ENCODE measurements around the gene OR51F1. TPM values are rescaled to one million over a fixed set of nuclear protein-coding genes. Genes with fewer than 3 reads are reported as not detected.
"Not testable (repeated sequence)": the region's sequence is repeated elsewhere in the genome, so short reads cannot be mapped to it uniquely, and the experiment has no call there.

OR51F1 gene, protein sequence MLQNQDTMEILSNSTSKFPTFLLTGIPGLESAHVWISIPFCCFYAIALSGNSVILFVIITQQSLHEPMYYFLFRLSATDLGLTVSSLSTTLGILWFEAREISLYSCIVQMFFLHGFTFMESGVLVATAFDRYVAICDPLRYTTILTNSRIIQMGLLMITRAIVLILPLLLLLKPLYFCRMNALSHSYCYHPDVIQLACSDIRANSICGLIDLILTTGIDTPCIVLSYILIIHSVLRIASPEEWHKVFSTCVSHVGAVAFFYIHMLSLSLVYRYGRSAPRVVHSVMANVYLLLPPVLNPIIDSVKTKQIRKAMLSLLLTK
- not detected for total RNA-seq
- not detected for polyA plus RNA-seq
- long read RNA-seq, donor 1 = 0 reads
- long read RNA-seq, donor 2 = 0 reads
- long read RNA-seq, donor 3 = 0 reads
- long read RNA-seq, donor 4 = 0 reads
- long read RNA-seq, donor 5 = 0 reads
- long read RNA-seq, donor 6 = 0 reads
- long read RNA-seq, donor 7 = 0 reads
- long read RNA-seq, donor 8 = 0 reads
- long read RNA-seq, donor 9 = 0 reads
- long read RNA-seq, donor 10 = 0 reads

DNA sequence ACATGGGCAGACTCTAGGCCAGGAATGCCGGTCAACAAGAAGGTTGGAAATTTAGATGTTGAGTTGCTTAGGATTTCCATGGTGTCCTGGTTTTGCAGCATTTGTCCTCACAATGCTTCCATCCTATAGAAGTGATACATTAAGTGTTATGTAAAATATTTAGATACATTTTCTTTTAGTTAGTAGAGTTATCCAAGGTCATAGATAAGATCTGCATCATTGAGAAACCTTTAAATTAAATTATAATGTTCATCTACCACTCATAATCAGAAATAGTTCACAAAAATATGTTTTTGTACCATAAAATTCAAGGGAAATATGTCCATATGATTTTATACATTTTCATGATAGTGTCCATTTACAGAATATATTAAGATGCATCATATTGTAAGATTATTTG, at the start of gene OR51F1:
OR51F1 (minus strand) TSS at position 101 of the 400 bp plus-strand sequence; CDS start at position 101, 0 bp downstream.
- Histone ChIP-seq H3K27ac (no peak within 1 kb of the TSS), H3K36me3 (replicated peaks in 1 of 2) (no peaks in the 10 kb centered on the region), H3K27me3 (no peaks in the 10 kb centered on the region), H3K4me1 (replicated peaks in 1 of 2) (no peaks in the 10 kb centered on the region), H3K4me3 (no peak within 1 kb of the TSS), H3K9me3 (replicated peaks in 1 of 3) (no peaks in the 10 kb centered on the region)
- no peak for DNase-seq
- intact Hi-C loops (cut with DNase I) = no loop called here
- WGBS, 4 donors = 91 to 100% (median 95%) methylated on average over 1 of the region's 1 CpG
- TF ChIP-seq POLR2A (IDR thresholded peaks at IDR 0.05) (no peak), CTCF (IDR thresholded peaks at IDR 0.05) (no peak)

GRCh38 chr11:4809246-4809645, 39.5 kb upstream of the OR51F1 start:
- 75 to 86% (median 83%) methylated on average over 2 of the region's 2 CpGs for WGBS, 4 donors
- H3K36me3 ChIP-seq (replicated peaks in 1 of 2) = no peaks in the 10 kb centered on the region
- TF ChIP-seq CTCF (IDR thresholded peaks at IDR 0.05) (no peak), POLR2A (IDR thresholded peaks at IDR 0.05) (no peak)
- H3K27ac ChIP-seq = no peak overlapping the region
- H3K4me3 ChIP-seq = no peak overlapping the region
- H3K4me1 ChIP-seq (replicated peaks in 1 of 2) = no peaks in the 10 kb centered on the region
- DNase-seq = no peak
- H3K27me3 ChIP-seq = no peaks in the 10 kb centered on the region
- no peaks in the 10 kb centered on the region for H3K9me3 ChIP-seq (replicated peaks in 1 of 3)
- intact Hi-C loops (cut with DNase I) = no loop called here

DNA sequence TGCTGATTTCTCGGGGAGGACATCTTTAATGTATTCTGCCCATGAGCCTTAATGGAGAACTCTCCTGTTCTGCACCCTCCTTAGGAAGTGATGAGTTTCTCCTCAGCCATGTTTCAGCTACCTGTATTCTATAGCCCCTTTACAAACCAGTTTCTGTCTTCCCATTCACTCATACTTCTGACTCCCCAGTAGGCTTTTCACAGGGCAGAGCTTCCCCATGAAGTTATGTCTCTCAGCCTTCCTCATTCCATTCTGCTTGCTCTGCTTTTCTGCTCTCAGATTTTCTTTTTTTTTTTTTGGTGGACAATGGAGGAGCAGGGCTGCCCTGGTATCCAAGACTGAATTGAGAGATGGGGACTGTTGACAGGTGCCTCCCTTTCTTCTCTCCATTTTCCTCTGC, 38.7 kb upstream of the OR51F1 start:
- DNase-seq = no peak
- TF ChIP-seq POLR2A (IDR thresholded peaks at IDR 0.05) (no peak), CTCF (IDR thresholded peaks at IDR 0.05) (no peak)
- H3K9me3 ChIP-seq (replicated peaks in 1 of 3) = no peaks in the 10 kb centered on the region
- H3K4me1 ChIP-seq (replicated peaks in 1 of 2) = no peaks in the 10 kb centered on the region
- 53 to 93% (median 71%) methylated on average over 1 of the region's 1 CpG for WGBS, 4 donors
- intact Hi-C loops (cut with DNase I) = no loop called here
- no peaks in the 10 kb centered on the region for H3K27me3 ChIP-seq
- no peak overlapping the region for H3K27ac ChIP-seq
- H3K4me3 ChIP-seq = no peak overlapping the region
- no peaks in the 10 kb centered on the region for H3K36me3 ChIP-seq (replicated peaks in 1 of 2)

GRCh38 chr11:4804280-4804679, 34.5 kb upstream of the OR51F1 start, which contains the start of gene OR52R1:
Gene OR52R1, minus strand, starts transcription at chr11:4804380. Its CDS starts 0 bp downstream, at chr11:4804380.
- Histone ChIP-seq H3K4me1 (replicated peaks in 1 of 2) (no peaks in the 10 kb centered on the region), H3K36me3 (replicated peaks in 1 of 2) (no peaks in the 10 kb centered on the region), H3K27me3 (no peaks in the 10 kb centered on the region), H3K27ac (no peak within 1 kb of the TSS), H3K4me3 (no peak within 1 kb of the TSS), H3K9me3 (replicated peaks in 1 of 3) (no peaks in the 10 kb centered on the region)
- DNase-seq = no peak
- TF ChIP-seq POLR2A (IDR thresholded peaks at IDR 0.05) (no peak), CTCF (IDR thresholded peaks at IDR 0.05) (no peak)
- intact Hi-C loops (cut with DNase I) = no loop called here
- 74 to 82% (median 80%) methylated on average over 3 of the region's 3 CpGs for WGBS, 4 donors

- H3K27ac ChIP-seq; intact Hi-C loops (cut with DNase I); DNase-seq; H3K36me3 ChIP-seq (replicated peaks in 1 of 2); H3K4me1 ChIP-seq (replicated peaks in 1 of 2); H3K27me3 ChIP-seq; H3K9me3 ChIP-seq (replicated peaks in 1 of 3); H3K4me3 ChIP-seq: not testable (repeated sequence)
- WGBS, 4 donors = 70 to 94% (median 86%) methylated on average over 5 of the region's 5 CpGs
Observed at GRCh38 chr11:4801316-4801715, 31.6 kb upstream of the OR51F1 start.

Measured in adrenal gland (tissue), 19 donors.